Liver (tissue), 9 donors: ENCODE data around the gene IGFL4. TPM values are rescaled to one million over a fixed set of nuclear protein-coding genes. Genes with fewer than 3 reads are reported as not detected.

Source experiments
- DNase-seq: peaks from one replicate; pipeline ENCODE4 v3.0.0-alpha.2; 2017; ENCODE audit warnings: low spot score
- H3K27ac ChIP-seq, 2 donors: one replicate each; pipeline ENCODE4 v1.7.0; 2013; ENCODE audit warnings: inconsistent platforms in 2 of 2, low read length in 2 of 2, control low read depth in 1 of 2, low read depth in 1 of 2, mild to moderate bottlenecking in 1 of 2
- H3K27me3 ChIP-seq, 4 donors: one replicate each; pipeline versions ENCODE4 v1.6.1 to v1.7.0; 2013; ENCODE audit warnings: low read length in 3 of 4, inconsistent platforms in 1 of 4, mild to moderate bottlenecking in 1 of 4, moderate library complexity in 1 of 4; ENCODE audit not compliant: control insufficient read depth in 4 of 4, insufficient read depth in 4 of 4
- H3K36me3 ChIP-seq, 4 donors: one replicate each; pipeline versions ENCODE4 v1.6.1 to v1.7.0; 2013; ENCODE audit warnings: low read length in 3 of 4, mild to moderate bottlenecking in 3 of 4, low read depth in 1 of 4, moderate library complexity in 1 of 4; ENCODE audit not compliant: control insufficient read depth in 4 of 4, insufficient read depth in 3 of 4
- H3K4me1 ChIP-seq, 4 donors: one replicate each; pipeline versions ENCODE4 v1.6.1 to v1.7.0; 2013; ENCODE audit warnings: low read length in 3 of 4, mild to moderate bottlenecking in 3 of 4, moderate library complexity in 1 of 4; ENCODE audit not compliant: control insufficient read depth in 4 of 4, insufficient read depth in 4 of 4
- H3K4me3 ChIP-seq, 3 donors: one replicate each; pipeline versions ENCODE4 v1.6.1 to v1.7.0; 2013; ENCODE audit warnings: low read length in 3 of 3, control low read depth in 1 of 3, low read depth in 1 of 3, mild to moderate bottlenecking in 1 of 3
- H3K9ac ChIP-seq, 2 donors: one replicate each; pipeline ENCODE4 v1.7.0; 2013; ENCODE audit warnings: low read length in 2 of 2, mild to moderate bottlenecking in 2 of 2, moderate library complexity in 2 of 2, control low read depth in 1 of 2, low read depth in 1 of 2
- H3K9me3 ChIP-seq, 4 donors: one replicate each; pipeline versions ENCODE4 v1.6.1 to v1.7.0; 2013; ENCODE audit warnings: low read length in 3 of 4; ENCODE audit not compliant: control insufficient read depth in 4 of 4
- CTCF ChIP-seq: fragments of 150-350 bp; IDR thresholded peaks from 2 replicates; pipeline ENCODE4 v1.5.1; 2017; ENCODE audit warnings: improper control_type of control experiment, low read depth, low read length; ENCODE audit not compliant: missing input control
- EGR1 ChIP-seq, 2 donors: IDR thresholded peaks; 2 replicates each; pipeline ENCODE4 v1.6.1; 2016 to 2018; ENCODE audit warnings: antibody characterized with exemption in 2 of 2, low read depth in 2 of 2
- GABPA ChIP-seq, 2 donors: IDR thresholded peaks in 1 of 2; conservative IDR thresholded peaks in 1 of 2; 2 replicates each; pipeline ENCODE4 v1.6.1; 2016; ENCODE audit warnings: antibody characterized with exemption in 2 of 2, mild to moderate bottlenecking in 1 of 2, moderate library complexity in 1 of 2
- HNF4A ChIP-seq, 2 donors: conservative IDR thresholded peaks; 2 replicates each; pipeline ENCODE4 v1.6.1; 2016; ENCODE audit warnings: antibody characterized with exemption in 2 of 2, mild to moderate bottlenecking in 2 of 2
- HNF4G ChIP-seq: IDR thresholded peaks from 2 replicates; pipeline ENCODE4 v1.6.1; 2016; ENCODE audit warnings: antibody characterized with exemption
- MAX ChIP-seq: IDR thresholded peaks from 2 replicates; pipeline ENCODE4 v1.6.1; 2016; ENCODE audit warnings: antibody characterized with exemption
- NR2F2 ChIP-seq: IDR thresholded peaks from 2 replicates; pipeline ENCODE4 v1.6.1; 2016; ENCODE audit warnings: antibody characterized with exemption
- RAD21 ChIP-seq, 2 donors: IDR thresholded peaks; 2 replicates each; pipeline ENCODE4 v1.6.1; 2016; ENCODE audit warnings: antibody characterized with exemption in 2 of 2, mild to moderate bottlenecking in 2 of 2
- REST ChIP-seq: IDR thresholded peaks from 2 replicates; pipeline ENCODE4 v1.6.1; 2016; ENCODE audit warnings: antibody characterized with exemption, mild to moderate bottlenecking
- RXRA ChIP-seq, 2 donors: IDR thresholded peaks; 2 replicates each; pipeline ENCODE4 v1.6.1; 2017 to 2018; ENCODE audit warnings: antibody characterized with exemption in 2 of 2, mild to moderate bottlenecking in 1 of 2
- SP1 ChIP-seq: IDR thresholded peaks from 2 replicates; pipeline ENCODE4 v1.6.1; 2018; ENCODE audit warnings: antibody characterized with exemption, mild to moderate bottlenecking
- TAF1 ChIP-seq: conservative IDR thresholded peaks from 2 replicates; pipeline ENCODE4 v1.6.1; 2016; ENCODE audit warnings: antibody characterized with exemption, mild to moderate bottlenecking
- YY1 ChIP-seq: IDR thresholded peaks from 2 replicates; pipeline ENCODE4 v1.6.1; 2016; ENCODE audit warnings: antibody characterized with exemption, mild to moderate bottlenecking
- WGBS: extraction: QIAGEN DNeasy Blood & Tissue Kit; methylation state at CpG from one replicate; pipeline ENCODE4 v1.1.7; 2013; 5-methylcytosine and 5-hydroxymethylcytosine counted together
- polyA plus RNA-seq, 2 donors: library from polyadenylated mRNA; stranded (reverse) in 1 of 2; unstranded in 1 of 2; fragments of 200-250 nt in 1 of 2; fragments of >200 nt in 1 of 2; fragmentation: Nextera tagmentation in 1 of 2; extraction: Ambion mirVana in 1 of 2; gene quantifications; one replicate each; pipeline versions ENCODE4 v1.2.1 to v1.2.3, GENCODE V29; 2013 to 2015
- total RNA-seq, 2 donors: library from RNA; depleted of rRNA; stranded (reverse); fragments of >200 nt; gene quantifications; one replicate each; pipeline ENCODE4 v1.2.3, GENCODE V29; 2014
- donor health status: healthy.
- donor health status: healthy.
- donor health status: healthy.
- donor health status: healthy.
- donor health status: healthy.

IGFL4 gene
- total and polyA plus RNA-seq, 4 donors: not detected

GRCh38 chr19:45999653-46000121, 41.1 kb downstream of the IGFL4 start:
- no peak for DNase-seq
- WGBS: 29% methylated on average over 14 of the region's 14 CpGs

GRCh38 chr19:45998834-45999233, 42.0 kb downstream of the IGFL4 start:
- WGBS: 96% methylated on average over 4 of the region's 4 CpGs
- H3K9me3 ChIP-seq: no peaks in the 10 kb centered on the region
- peaks cover 0 to 6% (median 1%) of the 10 kb centered on the region in 4 donors for H3K36me3 ChIP-seq
- no peak overlapping the region for H3K9ac ChIP-seq
- H3K27me3 ChIP-seq: no peaks in the 10 kb centered on the region
- no peak overlapping the region for H3K27ac ChIP-seq
- H3K4me3 ChIP-seq: no peak overlapping the region
- no peak for TF ChIP-seq CTCF
- no peak for TF ChIP-seq RAD21 (IDR thresholded peaks at IDR 0.05)
- no peak for TF ChIP-seq SP1
- no peak for TF ChIP-seq HNF4A (conservative IDR thresholded peaks at IDR 0.05)
- no peak for TF ChIP-seq EGR1 (IDR thresholded peaks at IDR 0.05; ENCODE audit: low read depth in 2 of 2)
- no peak for TF ChIP-seq YY1
- no peak for TF ChIP-seq REST
- no peak for TF ChIP-seq HNF4G
- TF ChIP-seq TAF1: no peak
- no peak for TF ChIP-seq RXRA (IDR thresholded peaks at IDR 0.05)
- peaks cover 0 to 17% (median 8%) of the 10 kb centered on the region in 4 donors for H3K4me1 ChIP-seq
- DNase-seq: no peak

More at GRCh38 chr19:45999653-46000121, 41.1 kb downstream of the IGFL4 start:
- H3K9ac ChIP-seq: no peak overlapping the region
- no peak for TF ChIP-seq GABPA (IDR thresholded peaks at IDR 0.05 in 1 of 2, conservative IDR thresholded peaks at IDR 0.05 in 1 of 2)
- TF ChIP-seq YY1: no peak
- TF ChIP-seq NR2F2: no peak
- no peak for TF ChIP-seq MAX
- TF ChIP-seq RXRA (IDR thresholded peaks at IDR 0.05): no peak
- no peak for TF ChIP-seq EGR1 (IDR thresholded peaks at IDR 0.05; ENCODE audit: low read depth in 2 of 2)
- no peak for TF ChIP-seq HNF4A (conservative IDR thresholded peaks at IDR 0.05)
- no peak for TF ChIP-seq TAF1
- TF ChIP-seq HNF4G: no peak
- H3K27ac ChIP-seq: no peak overlapping the region
- H3K9me3 ChIP-seq: no peaks in the 10 kb centered on the region
- peaks cover 0 to 6% (median 1%) of the 10 kb centered on the region in 4 donors for H3K36me3 ChIP-seq
- H3K4me3 ChIP-seq: no peak overlapping the region
- H3K27me3 ChIP-seq: no peaks in the 10 kb centered on the region
- peaks cover 0 to 13% (median 7%) of the 10 kb centered on the region in 4 donors for H3K4me1 ChIP-seq
